ENCODE results near the gene RELB.

RELB gene

DNA sequence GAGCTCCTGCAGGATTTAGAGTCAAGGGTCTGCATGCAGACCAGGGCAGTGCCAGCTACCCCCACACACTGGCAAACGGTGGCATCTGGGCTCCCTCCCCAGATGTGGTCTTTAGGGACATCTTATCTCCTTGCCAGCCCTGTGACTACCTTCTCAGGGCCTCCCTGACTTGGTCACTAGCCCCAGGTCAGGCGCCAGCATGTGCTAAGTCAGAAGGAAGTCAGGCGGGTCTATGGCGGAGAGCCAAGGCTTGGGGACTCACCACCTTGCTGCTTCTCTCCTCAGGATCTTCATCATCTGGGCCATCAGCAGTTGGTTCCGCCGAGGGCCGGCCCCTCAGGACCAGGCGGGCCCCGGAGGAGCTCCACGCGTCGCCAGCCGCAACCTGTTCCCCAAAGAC is 28.5 kb upstream of the RELB start (continued):
- TF ChIP-seq, protein P1, sequence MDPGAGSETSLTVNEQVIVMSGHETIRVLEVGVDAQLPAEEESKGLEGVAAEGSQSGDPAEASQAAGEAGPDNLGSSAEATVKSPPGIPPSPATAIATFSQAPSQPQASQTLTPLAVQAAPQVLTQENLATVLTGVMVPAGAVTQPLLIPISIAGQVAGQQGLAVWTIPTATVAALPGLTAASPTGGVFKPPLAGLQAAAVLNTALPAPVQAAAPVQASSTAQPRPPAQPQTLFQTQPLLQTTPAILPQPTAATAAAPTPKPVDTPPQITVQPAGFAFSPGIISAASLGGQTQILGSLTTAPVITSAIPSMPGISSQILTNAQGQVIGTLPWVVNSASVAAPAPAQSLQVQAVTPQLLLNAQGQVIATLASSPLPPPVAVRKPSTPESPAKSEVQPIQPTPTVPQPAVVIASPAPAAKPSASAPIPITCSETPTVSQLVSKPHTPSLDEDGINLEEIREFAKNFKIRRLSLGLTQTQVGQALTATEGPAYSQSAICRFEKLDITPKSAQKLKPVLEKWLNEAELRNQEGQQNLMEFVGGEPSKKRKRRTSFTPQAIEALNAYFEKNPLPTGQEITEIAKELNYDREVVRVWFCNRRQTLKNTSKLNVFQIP (CRISPR knock-in tag; IDR thresholded peaks at IDR 0.05; ENCODE audit: borderline replicate concordance, low read depth): no peak

DNA sequence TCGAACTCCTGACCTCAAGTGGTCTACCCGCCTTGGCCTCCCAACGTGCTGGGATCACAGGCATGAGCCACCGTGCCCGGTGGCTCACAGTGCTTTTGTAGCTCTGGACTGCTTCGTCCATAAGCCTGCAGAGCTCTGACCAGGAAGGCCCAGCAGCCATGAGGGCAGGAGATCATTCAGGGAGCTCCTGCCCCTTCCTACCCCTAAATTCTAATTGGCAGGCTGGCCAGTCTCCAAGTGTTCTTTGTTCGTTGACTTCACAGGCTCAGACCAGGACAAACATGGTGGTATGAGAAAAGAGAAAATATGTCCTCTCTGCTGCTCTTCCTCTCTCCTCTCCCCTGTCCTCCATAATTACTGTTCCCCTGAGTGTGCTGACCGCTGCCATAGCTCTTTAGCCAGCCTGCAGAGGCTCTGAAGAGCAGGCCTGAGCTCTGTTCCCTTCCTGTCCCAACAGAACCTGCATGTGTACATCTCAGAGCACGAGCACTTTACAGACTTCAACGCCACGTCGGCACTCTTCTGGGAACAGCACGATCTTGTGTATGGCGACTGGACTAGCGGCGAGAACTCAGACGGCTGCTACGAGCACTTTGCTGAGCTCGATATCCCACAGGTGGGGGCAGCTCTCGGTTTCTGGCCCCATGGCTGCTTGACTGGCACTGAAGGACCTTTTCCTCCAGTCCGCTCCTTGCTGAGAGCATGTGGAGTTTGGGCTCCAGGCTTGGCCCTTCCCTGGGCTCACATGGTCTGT is 27.1 kb upstream of the RELB start:
- ATAC-seq: no peak
- TF ChIP-seq, protein P1 (CRISPR knock-in tag; IDR thresholded peaks at IDR 0.05; ENCODE audit: borderline replicate concordance, low read depth): no peak
- TF ChIP-seq SNAI2 (CRISPR knock-in tag; IDR thresholded peaks at IDR 0.05): no peak
- TF ChIP-seq ZFP3 (CRISPR knock-in tag; IDR thresholded peaks at IDR 0.05): no peak
- no peak for TF ChIP-seq ZNF8 (CRISPR knock-in tag; IDR thresholded peaks at IDR 0.05)
- TF ChIP-seq ARNTL (CRISPR knock-in tag; IDR thresholded peaks at IDR 0.05; ENCODE audit: borderline replicate concordance, low read depth): no peak
- no peak for TF ChIP-seq ZFP30 (CRISPR knock-in tag; IDR thresholded peaks at IDR 0.05)
- TF ChIP-seq ISL1 (CRISPR knock-in tag; IDR thresholded peaks at IDR 0.05): no peak
- TF ChIP-seq ZNF70 (CRISPR knock-in tag; IDR thresholded peaks at IDR 0.05): no peak
- TF ChIP-seq, protein P2, sequence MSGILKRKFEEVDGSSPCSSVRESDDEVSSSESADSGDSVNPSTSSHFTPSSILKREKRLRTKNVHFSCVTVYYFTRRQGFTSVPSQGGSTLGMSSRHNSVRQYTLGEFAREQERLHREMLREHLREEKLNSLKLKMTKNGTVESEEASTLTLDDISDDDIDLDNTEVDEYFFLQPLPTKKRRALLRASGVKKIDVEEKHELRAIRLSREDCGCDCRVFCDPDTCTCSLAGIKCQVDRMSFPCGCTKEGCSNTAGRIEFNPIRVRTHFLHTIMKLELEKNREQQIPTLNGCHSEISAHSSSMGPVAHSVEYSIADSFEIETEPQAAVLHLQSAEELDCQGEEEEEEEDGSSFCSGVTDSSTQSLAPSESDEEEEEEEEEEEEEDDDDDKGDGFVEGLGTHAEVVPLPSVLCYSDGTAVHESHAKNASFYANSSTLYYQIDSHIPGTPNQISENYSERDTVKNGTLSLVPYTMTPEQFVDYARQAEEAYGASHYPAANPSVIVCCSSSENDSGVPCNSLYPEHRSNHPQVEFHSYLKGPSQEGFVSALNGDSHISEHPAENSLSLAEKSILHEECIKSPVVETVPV (CRISPR knock-in tag; IDR thresholded peaks at IDR 0.05): no peak
- TF ChIP-seq ZNF565 (CRISPR knock-in tag; conservative IDR thresholded peaks at IDR 0.05; ENCODE audit: low read depth): no peak
- TF ChIP-seq BACH2 (CRISPR knock-in tag; IDR thresholded peaks at IDR 0.05; ENCODE audit: borderline replicate concordance): no peak
- TF ChIP-seq PATZ1 (CRISPR knock-in tag; IDR thresholded peaks at IDR 0.05; ENCODE audit: borderline replicate concordance): no peak
- TF ChIP-seq TCF4 (CRISPR knock-in tag; IDR thresholded peaks at IDR 0.05; ENCODE audit: borderline replicate concordance): no peak
- TF ChIP-seq CREB5 (CRISPR knock-in tag; IDR thresholded peaks at IDR 0.05; ENCODE audit: low read depth): no peak
- TF ChIP-seq RARB (CRISPR knock-in tag; IDR thresholded peaks at IDR 0.05): no peak
- no peak for TF ChIP-seq GLIS3 (CRISPR knock-in tag; IDR thresholded peaks at IDR 0.05)

- ATAC-seq: no peak
- TF ChIP-seq BACH2 (CRISPR knock-in tag; IDR thresholded peaks at IDR 0.05; ENCODE audit: borderline replicate concordance): no peak
- TF ChIP-seq TCF4 (CRISPR knock-in tag; IDR thresholded peaks at IDR 0.05; ENCODE audit: borderline replicate concordance): no peak
- TF ChIP-seq, protein P3, sequence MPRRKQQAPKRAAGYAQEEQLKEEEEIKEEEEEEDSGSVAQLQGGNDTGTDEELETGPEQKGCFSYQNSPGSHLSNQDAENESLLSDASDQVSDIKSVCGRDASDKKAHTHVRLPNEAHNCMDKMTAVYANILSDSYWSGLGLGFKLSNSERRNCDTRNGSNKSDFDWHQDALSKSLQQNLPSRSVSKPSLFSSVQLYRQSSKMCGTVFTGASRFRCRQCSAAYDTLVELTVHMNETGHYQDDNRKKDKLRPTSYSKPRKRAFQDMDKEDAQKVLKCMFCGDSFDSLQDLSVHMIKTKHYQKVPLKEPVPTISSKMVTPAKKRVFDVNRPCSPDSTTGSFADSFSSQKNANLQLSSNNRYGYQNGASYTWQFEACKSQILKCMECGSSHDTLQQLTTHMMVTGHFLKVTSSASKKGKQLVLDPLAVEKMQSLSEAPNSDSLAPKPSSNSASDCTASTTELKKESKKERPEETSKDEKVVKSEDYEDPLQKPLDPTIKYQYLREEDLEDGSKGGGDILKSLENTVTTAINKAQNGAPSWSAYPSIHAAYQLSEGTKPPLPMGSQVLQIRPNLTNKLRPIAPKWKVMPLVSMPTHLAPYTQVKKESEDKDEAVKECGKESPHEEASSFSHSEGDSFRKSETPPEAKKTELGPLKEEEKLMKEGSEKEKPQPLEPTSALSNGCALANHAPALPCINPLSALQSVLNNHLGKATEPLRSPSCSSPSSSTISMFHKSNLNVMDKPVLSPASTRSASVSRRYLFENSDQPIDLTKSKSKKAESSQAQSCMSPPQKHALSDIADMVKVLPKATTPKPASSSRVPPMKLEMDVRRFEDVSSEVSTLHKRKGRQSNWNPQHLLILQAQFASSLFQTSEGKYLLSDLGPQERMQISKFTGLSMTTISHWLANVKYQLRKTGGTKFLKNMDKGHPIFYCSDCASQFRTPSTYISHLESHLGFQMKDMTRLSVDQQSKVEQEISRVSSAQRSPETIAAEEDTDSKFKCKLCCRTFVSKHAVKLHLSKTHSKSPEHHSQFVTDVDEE (CRISPR knock-in tag; IDR thresholded peaks at IDR 0.05): no peak
- TF ChIP-seq ESRRG (CRISPR knock-in tag; IDR thresholded peaks at IDR 0.05): no peak
- no peak for TF ChIP-seq SNAI2 (CRISPR knock-in tag; IDR thresholded peaks at IDR 0.05)
- TF ChIP-seq PATZ1 (CRISPR knock-in tag; IDR thresholded peaks at IDR 0.05; ENCODE audit: borderline replicate concordance): no peak
- TF ChIP-seq CSDC2 (CRISPR knock-in tag; IDR thresholded peaks at IDR 0.05): no peak
- no peak for TF ChIP-seq ZFP30 (CRISPR knock-in tag; IDR thresholded peaks at IDR 0.05)
- no peak for TF ChIP-seq TOX (CRISPR knock-in tag; IDR thresholded peaks at IDR 0.05; ENCODE audit: borderline replicate concordance)
- no peak for TF ChIP-seq RARB (CRISPR knock-in tag; IDR thresholded peaks at IDR 0.05)
- TF ChIP-seq CREB5 (CRISPR knock-in tag; IDR thresholded peaks at IDR 0.05; ENCODE audit: low read depth): no peak
Measured at GRCh38 chr19:44974857-44975256, 26.4 kb upstream of the RELB start.

All from SK-N-SH treated with all-trans-retinoic acid at 6 μM for 48 hours (cell line).